ENCODE measurements around the gene ZNF22.

DNA sequence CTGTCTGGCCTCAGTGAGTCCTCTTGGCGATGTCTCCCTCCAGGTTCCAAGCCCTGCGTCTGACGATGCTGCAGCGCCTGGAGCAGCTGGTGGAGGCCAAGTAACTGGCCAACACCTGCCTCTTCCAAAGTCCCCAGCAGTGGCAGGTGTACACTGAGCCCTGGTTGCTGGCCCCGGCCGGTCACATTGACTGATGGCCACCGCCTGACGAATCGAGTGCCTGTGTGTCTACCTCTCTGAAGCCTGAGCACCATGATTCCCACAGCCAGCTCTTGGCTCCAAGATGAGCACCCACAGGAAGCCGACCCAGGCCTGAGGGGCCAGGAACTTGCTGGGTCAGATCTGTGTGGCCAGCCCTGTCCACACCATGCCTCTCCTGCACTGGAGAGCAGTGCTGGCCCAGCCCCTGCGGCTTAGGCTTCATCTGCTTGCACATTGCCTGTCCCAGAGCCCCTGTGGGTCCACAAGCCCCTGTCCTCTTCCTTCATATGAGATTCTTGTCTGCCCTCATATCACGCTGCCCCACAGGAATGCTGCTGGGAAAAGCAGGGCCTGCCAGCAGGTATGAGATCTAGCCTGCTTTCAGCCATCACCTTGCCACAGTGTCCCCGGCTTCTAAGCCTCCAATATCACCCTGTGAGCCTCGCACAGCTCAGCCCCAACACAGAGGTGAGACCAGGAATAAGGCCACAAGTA lies 7.3 kb upstream of the ZNF22 start:
- TF ChIP-seq, protein P1, sequence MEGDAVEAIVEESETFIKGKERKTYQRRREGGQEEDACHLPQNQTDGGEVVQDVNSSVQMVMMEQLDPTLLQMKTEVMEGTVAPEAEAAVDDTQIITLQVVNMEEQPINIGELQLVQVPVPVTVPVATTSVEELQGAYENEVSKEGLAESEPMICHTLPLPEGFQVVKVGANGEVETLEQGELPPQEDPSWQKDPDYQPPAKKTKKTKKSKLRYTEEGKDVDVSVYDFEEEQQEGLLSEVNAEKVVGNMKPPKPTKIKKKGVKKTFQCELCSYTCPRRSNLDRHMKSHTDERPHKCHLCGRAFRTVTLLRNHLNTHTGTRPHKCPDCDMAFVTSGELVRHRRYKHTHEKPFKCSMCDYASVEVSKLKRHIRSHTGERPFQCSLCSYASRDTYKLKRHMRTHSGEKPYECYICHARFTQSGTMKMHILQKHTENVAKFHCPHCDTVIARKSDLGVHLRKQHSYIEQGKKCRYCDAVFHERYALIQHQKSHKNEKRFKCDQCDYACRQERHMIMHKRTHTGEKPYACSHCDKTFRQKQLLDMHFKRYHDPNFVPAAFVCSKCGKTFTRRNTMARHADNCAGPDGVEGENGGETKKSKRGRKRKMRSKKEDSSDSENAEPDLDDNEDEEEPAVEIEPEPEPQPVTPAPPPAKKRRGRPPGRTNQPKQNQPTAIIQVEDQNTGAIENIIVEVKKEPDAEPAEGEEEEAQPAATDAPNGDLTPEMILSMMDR (IDR thresholded peaks at IDR 0.05): no peak
- TF ChIP-seq POLR2AphosphoS5 (IDR thresholded peaks at IDR 0.05) (no peak), EP300 (IDR thresholded peaks at IDR 0.05) (no peak)
